CD4-positive, alpha-beta T cell (primary cell): ENCODE measurements around the gene SYT15. TPM values are rescaled to one million over a fixed set of nuclear protein-coding genes. Genes with fewer than 3 reads are reported as not detected.
"Not testable (repeated sequence)": the region's sequence is repeated elsewhere in the genome, so short reads cannot be mapped to it uniquely, and the experiment has no call there.

ENCODE experiments used
- ATAC-seq: fragments of 200-7000 bp; cut with Tn5 transposase; one replicate; pipeline ENCODE4 v1.10.0; 2022; ENCODE audit warnings: mild to moderate bottlenecking; ENCODE audit not compliant: poor library complexity
- CTCF ChIA-PET: fragments of 350-600 bp; sonication (Branson Sonifier 250); formaldehyde crosslinking; loops from one replicate; lab custom pipeline; 2021; ENCODE audit warnings: antibody characterized with exemption, inconsistent platforms; lab: Charles Lee
- POLR2A ChIA-PET: fragments of 350-600 bp; sonication (Branson Sonifier 250); formaldehyde crosslinking; loops from one replicate; lab custom pipeline; 2021; ENCODE audit warnings: antibody characterized with exemption, inconsistent platforms; lab: Charles Lee
- DNase-seq, 14 experiments: peaks; one replicate each; pipeline ENCODE4 v3.0.0-alpha.2; 2013 to 2020; ENCODE audit warnings: mixed read lengths in 2 of 14
- H3K27ac ChIP-seq, 2 donors: one replicate each; pipeline versions ENCODE4 v1.5.1 to v1.7.0; 2013; ENCODE audit warnings: low read length in 2 of 2, low read depth in 1 of 2, mild to moderate bottlenecking in 1 of 2
- H3K27me3 ChIP-seq, 2 experiments: 1 replicate in 1 of 2; 2 replicates in 1 of 2; pipeline versions ENCODE4 v1.6.1 to v1.7.0; 2013; ENCODE audit warnings: low read length in 2 of 2, control low read depth in 1 of 2, mild to moderate bottlenecking in 1 of 2, moderate library complexity in 1 of 2; ENCODE audit not compliant: insufficient read depth in 2 of 2, control insufficient read depth in 1 of 2
- H3K36me3 ChIP-seq: one replicate; pipeline ENCODE4 v1.6.1; 2013; ENCODE audit warnings: low read length, control low read depth; ENCODE audit not compliant: insufficient read depth
- H3K4me1 ChIP-seq: one replicate; pipeline ENCODE4 v1.6.1; 2013; ENCODE audit warnings: low read length, control low read depth; ENCODE audit not compliant: insufficient read depth
- H3K4me3 ChIP-seq: one replicate; pipeline ENCODE4 v1.5.1; 2013; ENCODE audit warnings: mild to moderate bottlenecking, low read length, moderate library complexity
- H3K9me3 ChIP-seq, 2 experiments: 1 replicate in 1 of 2; 2 replicates in 1 of 2; pipeline versions ENCODE4 v1.6.1 to v1.7.0; 2013; ENCODE audit warnings: low read length in 2 of 2, mild to moderate bottlenecking in 2 of 2, control low read depth in 1 of 2, moderate library complexity in 1 of 2; ENCODE audit not compliant: control insufficient read depth in 1 of 2, insufficient read depth in 1 of 2
- H3K27ac Mint-ChIP-seq: one replicate; pipeline ENCODE4 v1.8.0; 2020; ENCODE audit warnings: mixed read lengths
- H3K27me3 Mint-ChIP-seq: one replicate; pipeline ENCODE4 v1.8.0; 2021; ENCODE audit warnings: mixed read lengths
- H3K36me3 Mint-ChIP-seq: one replicate; pipeline ENCODE4 v1.8.0; 2021; ENCODE audit warnings: low read depth, mixed read lengths
- H3K4me1 Mint-ChIP-seq: one replicate; pipeline ENCODE4 v1.8.0; 2021; ENCODE audit warnings: low read depth, mixed read lengths
- H3K4me3 Mint-ChIP-seq: one replicate; pipeline ENCODE4 v1.8.0; 2020; ENCODE audit warnings: mild to moderate bottlenecking, mixed read lengths
- H3K9me3 Mint-ChIP-seq: one replicate; pipeline ENCODE4 v1.8.0; 2020; ENCODE audit warnings: mixed read lengths
- intact Hi-C, 2 experiments: fragments of 100-400 bp; cut with DNase I in 1 of 2; cut with micrococcal nuclease in 1 of 2; formaldehyde crosslinking; loops; one replicate each; pipeline versions ENCODE4 v1.15.1 to v1.9.0; 2023 to 2025; cut with DNase I, micrococcal nuclease
- total RNA-seq, 174 experiments: library from RNA in 2 of 174; stranded (reverse) in 2 of 174; gene quantifications; one replicate each; pipeline ENCODE4 v1.2.3 and lab custom pipeline; 2021 to 2026
- TF ChIP-seq, protein P1 (sequence below): fragments of 200-600 bp; IDR thresholded peaks from one replicate; pipeline ENCODE4 v1.8.0; 2022; ENCODE audit warnings: antibody characterized with exemption, mild to moderate bottlenecking

Gene SYT15
- total RNA-seq, 2 experiments from 2014 or later: 0.17 to 0.77 TPM

DNA sequence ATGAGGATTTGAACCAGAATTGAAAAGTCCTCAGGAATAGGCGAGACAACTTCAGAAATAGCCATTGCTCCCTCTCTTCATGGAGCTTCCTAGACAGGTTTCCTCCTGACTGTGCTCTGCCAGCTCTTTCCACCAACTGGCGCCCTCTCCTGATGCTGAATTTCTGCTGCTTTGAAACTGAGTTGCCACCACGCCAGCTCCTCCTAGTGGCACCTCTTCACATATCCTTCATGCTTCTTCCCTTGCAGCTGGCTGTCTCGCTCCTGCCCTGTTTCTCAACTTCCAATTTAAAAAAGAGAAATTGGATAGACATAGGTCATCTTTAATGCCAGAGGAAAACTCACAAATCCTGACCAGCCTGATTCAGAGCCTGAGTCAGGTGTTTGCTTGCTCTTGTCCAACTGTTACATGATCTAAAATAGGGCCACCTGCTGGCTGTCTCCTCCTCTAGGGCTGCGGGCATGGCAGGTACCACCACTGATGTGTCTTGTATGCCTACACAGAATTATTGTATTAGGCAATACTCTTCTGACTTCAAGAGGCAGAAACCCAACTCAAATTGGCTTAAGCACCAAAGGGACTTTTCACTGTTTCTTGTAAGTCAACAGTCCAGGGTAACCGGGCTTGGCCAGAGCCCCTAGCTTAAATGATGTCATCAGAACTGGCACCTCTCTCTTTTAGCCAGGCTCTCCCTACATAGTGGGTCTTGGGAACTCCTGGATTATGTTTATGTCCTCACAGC is 13.2 kb upstream of the SYT15 start:
- H3K4me1 Mint-ChIP-seq, H3K27me3 Mint-ChIP-seq, H3K27ac Mint-ChIP-seq, H3K9me3 ChIP-seq, H3K4me1 ChIP-seq, H3K4me3 Mint-ChIP-seq, POLR2A ChIA-PET, H3K9me3 Mint-ChIP-seq, H3K4me3 ChIP-seq, H3K36me3 Mint-ChIP-seq, H3K27me3 ChIP-seq, H3K36me3 ChIP-seq, intact Hi-C loops, H3K27ac ChIP-seq, CTCF ChIA-PET: not testable (repeated sequence)
- DNase-seq: peak in 13 of 14 experiments; percentile 12 to 71 (median 40)
- peak; percentile 72 for ATAC-seq
- TF ChIP-seq, protein P1, sequence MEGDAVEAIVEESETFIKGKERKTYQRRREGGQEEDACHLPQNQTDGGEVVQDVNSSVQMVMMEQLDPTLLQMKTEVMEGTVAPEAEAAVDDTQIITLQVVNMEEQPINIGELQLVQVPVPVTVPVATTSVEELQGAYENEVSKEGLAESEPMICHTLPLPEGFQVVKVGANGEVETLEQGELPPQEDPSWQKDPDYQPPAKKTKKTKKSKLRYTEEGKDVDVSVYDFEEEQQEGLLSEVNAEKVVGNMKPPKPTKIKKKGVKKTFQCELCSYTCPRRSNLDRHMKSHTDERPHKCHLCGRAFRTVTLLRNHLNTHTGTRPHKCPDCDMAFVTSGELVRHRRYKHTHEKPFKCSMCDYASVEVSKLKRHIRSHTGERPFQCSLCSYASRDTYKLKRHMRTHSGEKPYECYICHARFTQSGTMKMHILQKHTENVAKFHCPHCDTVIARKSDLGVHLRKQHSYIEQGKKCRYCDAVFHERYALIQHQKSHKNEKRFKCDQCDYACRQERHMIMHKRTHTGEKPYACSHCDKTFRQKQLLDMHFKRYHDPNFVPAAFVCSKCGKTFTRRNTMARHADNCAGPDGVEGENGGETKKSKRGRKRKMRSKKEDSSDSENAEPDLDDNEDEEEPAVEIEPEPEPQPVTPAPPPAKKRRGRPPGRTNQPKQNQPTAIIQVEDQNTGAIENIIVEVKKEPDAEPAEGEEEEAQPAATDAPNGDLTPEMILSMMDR: peak; percentile 54

DNA sequence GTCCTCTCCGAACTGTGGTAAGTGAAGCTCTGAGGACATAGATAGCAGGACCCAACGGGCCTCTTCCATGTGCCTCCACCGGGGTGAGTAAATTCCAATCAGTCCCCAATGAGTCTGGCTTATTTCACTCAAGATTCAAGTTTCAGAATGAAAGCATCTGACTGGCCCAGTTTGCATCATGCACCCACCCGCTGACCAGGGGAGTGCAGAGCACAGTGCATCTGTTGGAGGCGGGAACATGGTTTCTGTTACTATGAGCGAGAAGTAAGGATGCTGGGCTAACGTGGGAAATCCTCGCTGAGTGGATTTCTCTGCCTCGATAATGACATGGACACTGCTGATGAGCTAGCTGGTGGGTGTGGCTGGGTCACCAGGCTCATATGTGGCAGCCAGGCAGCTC is 11.8 kb upstream of the SYT15 start:
- H3K36me3 ChIP-seq, CTCF ChIA-PET, H3K36me3 Mint-ChIP-seq, H3K27me3 Mint-ChIP-seq, H3K4me3 ChIP-seq, H3K27ac Mint-ChIP-seq, H3K27ac ChIP-seq, DNase-seq, H3K9me3 ChIP-seq, H3K27me3 ChIP-seq, H3K9me3 Mint-ChIP-seq, intact Hi-C loops, H3K4me1 ChIP-seq, H3K4me1 Mint-ChIP-seq, POLR2A ChIA-PET, H3K4me3 Mint-ChIP-seq, ATAC-seq: not testable (repeated sequence)

DNA sequence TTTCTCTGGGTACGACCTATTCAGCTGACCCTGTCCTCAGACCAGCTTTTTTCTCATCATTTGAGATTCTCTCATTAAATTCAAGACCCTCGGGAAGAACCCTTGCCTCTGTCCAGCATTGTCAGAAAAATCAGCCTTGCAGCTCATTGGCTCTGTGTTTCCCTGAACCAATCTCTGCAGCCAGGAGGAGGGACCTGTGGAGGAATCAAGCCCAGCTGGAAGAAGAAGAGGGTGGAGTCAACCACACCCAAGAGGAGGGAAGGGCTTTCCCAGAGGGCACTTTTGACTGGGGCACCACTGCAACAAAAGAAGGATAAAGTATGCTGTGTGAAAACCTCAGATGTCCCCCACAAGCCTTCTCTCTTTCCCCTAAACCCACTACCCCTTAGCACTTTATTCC is 8.3 kb upstream of the SYT15 start:
- ATAC-seq, H3K4me1 ChIP-seq, H3K36me3 Mint-ChIP-seq, H3K36me3 ChIP-seq, CTCF ChIA-PET, H3K4me3 ChIP-seq, intact Hi-C loops, H3K27me3 ChIP-seq, H3K27me3 Mint-ChIP-seq, H3K9me3 Mint-ChIP-seq, H3K27ac Mint-ChIP-seq, DNase-seq, H3K27ac ChIP-seq, H3K4me3 Mint-ChIP-seq, H3K4me1 Mint-ChIP-seq, POLR2A ChIA-PET, H3K9me3 ChIP-seq: not testable (repeated sequence)

DNA sequence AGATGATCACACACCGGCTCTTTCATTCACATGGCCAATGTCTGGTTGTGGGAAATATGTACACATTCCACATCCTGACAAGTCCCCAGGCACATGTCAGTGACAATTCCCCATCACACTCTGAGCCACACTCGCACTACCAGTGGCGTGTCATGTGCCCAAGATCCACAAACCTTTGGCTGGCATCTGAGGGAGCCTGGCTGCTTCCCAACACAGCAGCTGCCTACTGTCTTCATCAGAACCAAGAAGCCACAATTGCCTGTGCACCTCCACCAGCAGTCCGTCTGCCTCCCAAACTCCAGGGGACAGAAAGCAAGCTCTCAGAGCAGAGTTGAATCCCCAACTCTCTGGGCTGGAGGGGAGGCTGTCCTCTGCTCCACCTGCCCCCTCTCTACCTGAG is 6.2 kb upstream of the SYT15 start:
- H3K4me1 ChIP-seq, CTCF ChIA-PET, POLR2A ChIA-PET, DNase-seq, intact Hi-C loops, H3K36me3 Mint-ChIP-seq, H3K27ac Mint-ChIP-seq, H3K27me3 Mint-ChIP-seq, H3K27me3 ChIP-seq, H3K4me1 Mint-ChIP-seq, H3K4me3 Mint-ChIP-seq, H3K27ac ChIP-seq, H3K9me3 ChIP-seq, ATAC-seq, H3K9me3 Mint-ChIP-seq, H3K4me3 ChIP-seq, H3K36me3 ChIP-seq: not testable (repeated sequence)

DNA sequence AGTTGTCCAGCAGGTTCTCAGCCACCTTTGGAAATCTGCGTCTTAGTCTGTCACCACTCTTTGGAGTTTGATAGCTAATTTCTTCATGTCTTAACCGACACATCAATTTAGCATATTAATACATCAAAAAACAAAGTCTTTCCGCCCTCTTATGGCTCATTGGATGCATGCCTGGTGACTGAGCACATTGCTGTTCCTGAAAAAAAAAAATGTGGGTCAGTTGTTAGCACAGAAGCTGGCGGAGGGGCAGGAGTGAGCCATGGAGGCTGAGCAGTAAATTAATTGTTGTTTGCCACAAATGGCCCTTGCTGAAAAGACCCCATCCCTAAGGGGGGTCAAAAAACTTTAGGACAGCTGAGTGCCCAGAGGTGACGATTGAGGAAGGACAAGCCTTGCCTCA is 5.6 kb upstream of the SYT15 start:
- H3K27ac ChIP-seq, H3K4me1 Mint-ChIP-seq, H3K9me3 ChIP-seq, H3K27me3 ChIP-seq, DNase-seq, ATAC-seq, POLR2A ChIA-PET, H3K27me3 Mint-ChIP-seq, H3K4me1 ChIP-seq, H3K36me3 ChIP-seq, H3K27ac Mint-ChIP-seq, intact Hi-C loops, CTCF ChIA-PET, H3K9me3 Mint-ChIP-seq, H3K4me3 ChIP-seq, H3K4me3 Mint-ChIP-seq, H3K36me3 Mint-ChIP-seq: not testable (repeated sequence)

DNA sequence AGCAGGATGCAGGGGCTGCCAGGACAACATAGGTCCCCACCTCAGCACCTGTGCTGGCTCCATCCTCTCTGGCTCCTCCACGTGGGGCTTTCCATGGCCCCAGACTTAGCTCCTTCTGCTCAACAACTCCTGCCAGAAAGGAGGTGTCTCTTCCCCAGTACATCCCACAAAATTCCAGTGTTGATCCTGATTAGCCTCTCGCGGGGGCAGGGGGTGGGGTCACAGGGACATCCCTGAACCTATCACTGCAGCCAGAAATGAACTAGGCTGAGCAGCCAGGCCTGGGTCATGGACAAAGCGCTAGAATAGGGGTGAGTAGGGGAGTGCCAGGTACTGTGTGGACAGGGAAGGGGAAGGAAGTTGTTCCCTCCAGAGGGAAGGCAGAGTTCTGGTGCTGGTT is 5.0 kb upstream of the SYT15 start:
- ATAC-seq, H3K9me3 Mint-ChIP-seq, H3K9me3 ChIP-seq, H3K4me1 ChIP-seq, H3K27ac Mint-ChIP-seq, H3K36me3 ChIP-seq, H3K4me3 Mint-ChIP-seq, DNase-seq, CTCF ChIA-PET, H3K27ac ChIP-seq, POLR2A ChIA-PET, H3K27me3 ChIP-seq, H3K36me3 Mint-ChIP-seq, H3K4me1 Mint-ChIP-seq, H3K4me3 ChIP-seq, intact Hi-C loops, H3K27me3 Mint-ChIP-seq: not testable (repeated sequence)
